HG03095 (cell line): ENCODE measurements around the gene ODAD3.

Experiments
- ATAC-seq: cut with Tn5 transposase; IDR thresholded peaks from one replicate; pipeline ENCODE4 v1.9.1; 2021; ENCODE audit warnings: moderate library complexity; ENCODE audit not compliant: unreplicated experiment

The ODAD3 gene

DNA sequence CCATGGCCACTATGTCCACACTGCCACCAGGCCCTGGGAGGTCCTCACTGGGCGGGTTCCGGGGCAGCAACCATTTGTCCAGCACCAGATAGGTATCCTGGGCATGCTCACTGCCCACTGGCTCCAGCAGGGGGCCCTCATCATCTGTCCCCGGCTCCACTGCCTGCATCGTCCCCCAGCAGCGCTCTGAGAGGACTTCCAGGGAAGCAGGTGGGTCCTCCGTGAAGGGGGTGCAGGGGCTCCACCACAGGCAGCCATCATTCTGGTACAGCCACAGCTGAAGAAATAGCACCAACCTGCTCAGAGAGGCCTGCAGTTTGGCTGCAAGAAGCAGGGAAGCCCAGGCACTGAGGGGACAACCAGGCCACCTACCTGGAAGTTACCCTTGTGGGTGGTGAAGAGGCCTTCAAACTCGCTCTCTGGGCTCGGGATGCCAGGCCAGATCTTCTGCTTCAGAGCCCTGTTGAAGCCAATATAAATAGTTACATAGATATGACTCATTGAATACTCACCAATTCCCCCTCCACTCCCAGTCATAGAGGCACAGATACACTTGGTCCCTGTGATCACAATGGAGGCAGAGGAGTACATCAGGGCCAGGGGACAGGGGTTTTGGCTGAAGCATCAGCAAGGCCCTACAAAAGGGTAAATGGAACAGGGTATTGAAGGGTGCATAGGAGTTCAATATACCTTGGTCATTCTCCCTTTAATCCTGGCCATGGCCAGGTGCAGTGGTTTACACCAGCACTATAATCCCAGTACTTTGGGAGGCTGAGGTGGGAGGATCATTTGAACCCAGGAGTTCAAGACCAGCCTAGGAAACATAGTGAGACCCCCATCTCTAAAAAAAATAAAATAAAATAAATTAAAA is 56.4 kb downstream of the ODAD3 start:
- no peak for ATAC-seq

GRCh38 chr19:11377756-11378155 is 57.2 kb downstream of the ODAD3 start:
- ATAC-seq: no peak

DNA sequence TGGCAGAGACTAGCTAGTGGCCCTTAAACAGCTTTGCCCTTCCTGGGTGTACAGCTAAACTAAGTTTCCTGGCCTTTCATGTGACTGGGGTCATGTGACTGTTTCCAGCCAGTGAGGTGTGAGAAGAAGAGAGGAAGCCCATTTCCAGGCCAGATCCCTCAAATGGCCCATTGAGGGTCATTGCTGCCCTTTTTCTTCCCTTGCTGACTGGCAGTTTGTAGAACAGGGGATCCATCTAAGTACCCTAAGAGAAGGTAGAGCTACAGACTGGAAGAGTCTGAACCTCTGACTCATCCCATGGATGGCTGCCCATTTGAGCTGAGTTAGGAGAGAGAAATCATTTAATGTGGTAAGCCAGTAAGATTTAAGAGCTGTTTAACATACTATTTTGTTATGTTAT is 57.7 kb downstream of the ODAD3 start:
- no peak for ATAC-seq

GRCh38 chr19:11375143-11375948 is 59.6 kb downstream of the ODAD3 start:
- ATAC-seq: no peak

GRCh38 chr19:11374433-11375142 is 60.3 kb downstream of the ODAD3 start, which contains the start of gene SWSAP1:
Gene SWSAP1 (plus strand): TSS chr19:11374666. CDS start chr19:11374681, 15 bp downstream.
- peak; percentile 83 for ATAC-seq

- ATAC-seq: no peak
Observed at GRCh38 chr19:11373885-11374432, 61.0 kb downstream of the ODAD3 start.

- no peak for ATAC-seq
Observed at GRCh38 chr19:11373166-11373884, 61.6 kb downstream of the ODAD3 start.

DNA sequence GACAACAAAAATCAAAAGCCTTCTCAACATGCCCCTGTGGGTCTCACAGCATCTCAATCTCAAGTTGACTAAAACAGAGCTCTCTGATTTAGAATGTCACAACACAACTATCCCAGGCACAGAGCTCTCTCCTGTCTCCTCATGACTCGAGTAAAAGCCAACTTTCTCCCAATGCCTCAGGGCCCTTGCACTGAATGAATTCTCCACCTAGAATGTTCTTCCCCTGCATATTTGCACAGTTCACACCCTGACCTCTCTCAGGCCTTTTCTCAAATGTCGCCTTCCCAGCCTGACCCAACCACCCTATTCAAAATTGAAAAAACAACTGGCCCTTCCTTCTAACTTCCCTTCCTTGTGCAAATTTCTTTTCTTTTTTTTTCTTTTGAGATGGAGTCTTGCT is 64.2 kb downstream of the ODAD3 start:
- ATAC-seq: no peak
